Left ventricle myocardium superior (tissue), 1 donor: ENCODE results near the gene PGR. TPM values are rescaled to one million over a fixed set of nuclear protein-coding genes. Genes with fewer than 3 reads are reported as not detected.
A peak's percentile ranks its signal among the peaks of the same experiment; 100 is the strongest.
"Not testable (repeated sequence)": the region's sequence is repeated elsewhere in the genome, so short reads cannot be mapped to it uniquely, and the experiment has no call there.

ENCODE experiments used
- ATAC-seq: fragments of 200-7000 bp; cut with Tn5 transposase; one replicate; pipeline ENCODE4 v1.9.1; 2020; ENCODE audit warnings: mild to moderate bottlenecking, moderate library complexity
- DNase-seq: peaks from one replicate; pipeline ENCODE4 v3.0.0-alpha.2; 2020
- intact Hi-C: fragments of 100-400 bp; cut with micrococcal nuclease; formaldehyde crosslinking; loops from one replicate; pipeline ENCODE4 v1.11.0; 2022
- total RNA-seq: library from RNA; stranded (reverse); fragmentation: NEBNext Ultra II Directional; extraction: Animal tissue kit (Norgen Biotek cat#: 25700); gene quantifications from one replicate; pipeline ENCODE4 v1.2.1, GENCODE V29; 2021
- donor health status: DM: no; HTN: yes; CAD: no; lungs with severe emphysema.

Gene PGR
- total RNA-seq, 1 donor from 2014 or later: 8.2 TPM

GRCh38 chr11:101028644-101029043 lies 101.0 kb downstream of the PGR start:
- DNase-seq (no peak), ATAC-seq (no peak)
- intact Hi-C loops: no loop called here

DNA sequence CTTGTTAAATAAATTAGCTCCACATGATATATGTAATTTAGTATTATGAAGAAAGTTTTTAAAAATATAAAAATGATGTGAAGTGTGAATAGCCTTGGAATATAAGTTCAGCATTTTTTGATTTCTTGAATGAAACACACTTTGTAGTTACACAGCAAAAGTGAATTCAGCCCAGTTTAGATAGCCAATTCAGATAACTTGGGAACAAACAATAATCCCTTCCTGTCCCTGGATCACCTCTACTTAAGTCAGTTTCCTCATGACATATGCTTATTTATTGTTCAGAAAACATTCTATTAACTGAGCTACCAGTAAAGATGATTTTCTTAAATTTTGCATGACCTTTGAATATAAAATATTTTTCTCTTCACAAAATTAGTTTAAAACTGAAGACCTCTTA lies 107.4 kb downstream of the PGR start:
- DNase-seq: no peak
- intact Hi-C loops: no loop called here
- no peak for ATAC-seq

DNA sequence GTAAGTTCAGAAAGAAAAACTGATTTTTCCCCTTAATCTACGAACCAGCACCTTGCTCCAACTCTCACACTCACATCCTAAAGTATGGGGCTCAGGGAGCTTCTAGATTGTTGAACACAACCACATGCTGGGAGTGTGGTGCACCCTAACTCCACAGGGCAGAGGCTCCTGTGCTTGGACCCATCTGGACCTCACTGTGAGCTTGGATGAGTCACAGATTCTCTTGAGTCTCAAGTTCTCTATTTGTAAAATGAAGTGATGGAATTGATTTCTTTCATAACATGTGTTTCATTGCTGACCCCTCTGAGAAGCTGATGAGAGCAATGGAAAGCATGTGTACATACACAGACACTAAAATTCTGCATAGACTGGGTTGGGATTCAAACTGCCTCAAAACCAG lies 109.7 kb downstream of the PGR start:
- intact Hi-C loops: no loop called here
- ATAC-seq: no peak
- DNase-seq: no peak

DNA sequence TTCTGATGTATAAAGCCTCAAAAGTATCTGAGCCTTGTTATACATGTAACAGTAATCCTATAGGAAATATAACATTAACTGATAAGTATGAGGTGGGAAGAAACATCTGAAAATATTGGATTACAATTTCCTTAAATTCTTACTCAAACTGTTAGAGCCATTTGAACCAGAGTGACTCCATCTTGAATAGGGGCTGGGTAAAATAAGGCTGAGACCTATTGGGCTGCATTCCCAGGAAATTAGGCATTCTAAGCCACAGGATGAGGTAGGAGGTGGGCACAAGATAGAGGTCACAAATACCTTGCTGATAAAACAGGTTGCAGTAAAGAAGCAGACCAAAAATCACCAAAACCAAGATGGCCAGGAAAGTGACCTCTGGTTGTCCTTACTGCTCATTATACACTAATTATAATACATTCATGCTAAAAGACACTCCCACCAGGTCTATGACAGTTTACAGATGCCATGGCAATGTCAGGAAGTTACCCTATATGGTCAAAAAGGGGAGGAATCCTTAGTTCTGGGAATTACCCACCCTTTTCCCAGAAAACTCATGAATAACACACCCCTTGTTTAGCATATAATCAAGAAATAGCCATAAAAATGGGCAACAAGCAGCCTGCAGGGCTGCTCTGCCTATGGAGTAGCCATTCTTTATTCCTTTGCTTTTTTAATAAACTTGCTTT lies 114.9 kb downstream of the PGR start:
- intact Hi-C loops: no loop called here
- no peak for ATAC-seq

DNA sequence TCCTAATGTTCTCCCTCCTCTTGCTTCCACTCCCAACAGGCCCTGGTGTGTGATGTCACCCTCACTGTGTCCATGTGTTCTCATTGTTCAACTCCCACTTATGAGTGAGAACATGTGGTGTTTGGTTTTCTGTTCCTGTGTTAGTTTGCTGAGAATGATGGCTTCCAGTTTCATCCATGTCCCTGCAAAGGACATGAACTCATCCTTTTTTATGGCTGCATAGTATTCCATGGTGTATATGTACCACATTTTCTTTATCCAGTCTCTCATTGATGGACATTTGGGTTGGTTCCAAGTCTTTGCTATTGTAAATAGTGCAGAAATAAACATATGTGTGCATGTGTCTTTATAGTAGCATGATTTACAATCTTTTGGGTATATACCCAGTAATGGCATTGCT lies 115.9 kb downstream of the PGR start:
- ATAC-seq, intact Hi-C loops: not testable (repeated sequence)

More for the DNA sequence above, 114.9 kb downstream of the PGR start:
- DNase-seq: no peak

GRCh38 chr11:101011881-101012280 lies 117.7 kb downstream of the PGR start:
- DNase-seq: no peak
- no peak for ATAC-seq
- intact Hi-C loops: no loop called here

More for the DNA sequence above, 115.9 kb downstream of the PGR start:
- not testable (repeated sequence) for DNase-seq

DNA sequence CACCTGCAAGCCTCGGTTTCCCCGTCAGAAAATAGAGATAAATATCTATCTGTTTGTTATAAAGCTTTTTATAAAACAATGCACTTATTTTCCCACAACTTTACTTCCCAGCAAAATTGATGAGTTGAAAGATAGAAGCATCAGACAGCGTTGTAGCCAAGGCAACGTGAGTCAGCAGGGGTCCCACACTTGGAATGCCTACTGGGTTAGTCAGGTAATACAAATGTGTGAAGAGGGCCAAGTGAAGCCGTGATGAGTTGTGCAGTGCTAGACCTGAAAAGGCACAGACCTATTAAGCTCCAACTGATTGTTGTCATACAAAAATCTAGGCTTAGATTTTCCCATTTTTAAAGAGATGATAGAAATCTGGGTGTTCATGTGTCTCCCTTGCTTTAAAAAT lies 118.7 kb downstream of the PGR start:
- intact Hi-C loops: no loop called here
- DNase-seq (no peak), ATAC-seq (no peak)

- intact Hi-C loops: no loop called here
- no peak for DNase-seq
- ATAC-seq: no peak
These were observed 119.9 kb downstream of the PGR start for GRCh38 chr11:101009690-101010055.

DNA sequence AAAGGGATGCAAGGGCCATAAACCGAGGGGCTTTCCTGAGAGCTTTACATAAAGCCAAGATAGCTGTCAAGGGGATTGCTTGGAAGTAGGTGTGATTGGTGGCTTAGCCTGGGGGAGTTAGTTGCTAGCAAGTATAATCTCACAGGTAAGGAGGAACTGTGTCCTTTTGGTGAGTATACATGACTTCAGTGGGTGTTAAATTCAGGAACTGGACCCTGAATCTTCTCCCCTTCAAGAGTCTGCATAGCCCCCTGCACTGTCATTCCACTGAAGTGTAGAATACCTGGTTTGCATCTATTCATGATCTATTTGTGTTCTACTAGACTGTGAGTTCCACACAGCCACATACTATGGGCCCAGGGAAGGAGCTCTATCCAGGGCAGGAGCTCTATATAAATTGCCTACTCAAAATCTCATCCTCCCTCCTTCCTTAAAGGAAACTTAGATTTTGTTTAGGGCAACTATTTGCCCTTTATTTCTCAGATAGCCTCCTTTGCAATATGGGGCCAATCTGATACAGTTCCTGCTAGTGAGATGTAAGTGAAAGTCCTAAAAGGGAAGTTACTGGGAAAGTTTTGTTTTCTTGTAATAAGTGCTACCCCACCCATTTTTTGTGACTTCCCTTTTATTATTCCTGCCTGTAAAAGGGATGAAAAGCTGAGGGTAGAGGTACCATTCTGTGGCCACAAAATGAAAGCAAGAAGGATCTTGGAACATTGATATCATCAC lies 120.5 kb downstream of the PGR start:
- no peak for DNase-seq
- ATAC-seq: no peak
- intact Hi-C loops: no loop called here

DNA sequence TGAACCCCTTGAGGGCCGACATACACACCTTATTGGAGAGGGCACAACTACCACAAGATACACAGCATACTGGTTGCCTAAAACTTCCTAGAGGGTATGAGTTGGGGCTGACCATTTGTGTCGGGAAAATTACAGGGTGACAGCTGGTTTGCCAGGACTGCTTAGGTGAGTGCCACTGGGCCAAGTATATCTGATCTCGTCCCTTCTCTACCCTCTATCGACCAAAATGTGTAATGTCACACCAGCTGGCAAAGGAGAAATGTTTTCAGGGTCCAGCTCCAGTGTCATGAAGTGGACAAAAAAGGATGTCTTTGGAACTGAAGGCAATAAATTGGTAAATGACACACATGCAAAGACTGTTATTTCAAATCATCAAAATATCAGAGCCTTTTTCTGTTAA lies 126.1 kb downstream of the PGR start:
- intact Hi-C loops: no loop called here
- ATAC-seq (no peak), DNase-seq (no peak)

DNA sequence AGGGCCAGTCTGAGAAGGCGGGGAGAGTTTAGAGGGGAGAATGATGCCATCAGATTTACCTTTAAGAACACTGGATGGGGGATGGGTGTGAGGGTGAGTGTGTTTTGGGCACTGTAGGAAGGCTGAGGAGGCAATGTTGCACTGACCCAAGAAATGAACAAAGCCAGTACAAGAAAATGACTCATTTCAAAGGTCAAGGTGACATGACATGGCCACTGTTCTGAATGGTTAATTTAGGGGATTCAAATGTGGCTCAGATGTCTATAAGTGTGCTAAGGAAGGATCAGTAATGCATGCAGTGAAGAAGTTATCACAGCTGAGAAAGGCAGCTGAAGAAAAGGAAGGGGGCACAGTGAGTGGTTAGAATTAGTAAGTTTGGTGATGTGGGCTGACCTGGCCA lies 129.9 kb downstream of the PGR start:
- no peak for DNase-seq
- no peak for ATAC-seq
- intact Hi-C loops: loop anchor here (5.0 to 10.0 kb wide), 2 partner anchors 325 to 438 kb away; no protein-coding TSS in a partner anchor

DNA sequence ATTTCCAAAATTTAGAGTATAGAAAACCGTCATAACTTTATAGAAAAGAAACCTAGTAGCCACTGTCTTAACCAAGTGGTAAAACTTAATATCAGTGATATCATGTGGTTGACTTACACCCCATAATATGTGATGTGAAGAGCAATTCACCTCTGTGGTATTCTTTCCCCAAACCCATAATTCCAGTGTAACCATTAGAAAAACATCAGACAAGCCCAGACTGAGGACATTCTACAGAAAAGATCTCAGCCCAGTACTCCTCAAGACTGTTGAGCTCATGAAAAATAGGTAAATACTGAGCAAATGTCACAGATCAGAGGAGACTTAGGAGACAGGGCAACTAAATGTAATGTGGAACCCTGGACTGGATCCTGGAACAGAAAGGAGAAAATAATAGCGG lies 134.6 kb downstream of the PGR start:
- no peak for DNase-seq
- intact Hi-C loops: loop anchor here (5.0 to 10.0 kb wide), 2 partner anchors 330 to 442 kb away; no protein-coding TSS in a partner anchor
- no peak for ATAC-seq

GRCh38 chr11:100991541-100991940 lies 138.1 kb downstream of the PGR start:
- intact Hi-C loops: loop anchor here (10.0 kb wide), 1 partner anchor 333 kb away; no protein-coding TSS in a partner anchor
- DNase-seq: no peak
- ATAC-seq: no peak

DNA sequence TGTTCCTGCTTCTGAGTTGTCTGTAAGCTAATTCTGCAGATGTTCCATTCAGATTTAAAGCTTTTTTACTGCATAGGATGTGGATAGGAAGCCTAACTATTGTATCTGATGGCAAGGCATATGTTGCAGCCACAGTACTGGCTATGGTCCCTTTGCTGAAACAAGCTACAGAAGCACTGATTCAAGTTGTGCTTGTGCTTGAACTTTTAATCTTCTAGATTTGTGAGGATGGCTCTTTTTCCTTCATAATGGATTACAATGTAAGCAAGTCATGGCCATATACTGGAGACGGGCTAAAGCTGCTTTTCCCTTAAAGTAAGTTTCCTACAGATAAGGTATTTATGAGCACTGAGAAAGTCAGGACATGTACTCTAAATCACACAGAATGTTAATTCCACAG lies 138.7 kb downstream of the PGR start:
- intact Hi-C loops: loop anchor here (10.0 kb wide), 1 partner anchor 334 kb away; no protein-coding TSS in a partner anchor
- no peak for DNase-seq
- ATAC-seq: no peak

- intact Hi-C loops: no loop called here
- no peak for DNase-seq
- no peak for ATAC-seq
These were observed 144.9 kb downstream of the PGR start for GRCh38 chr11:100984668-100985067.

GRCh38 chr11:100981196-100981824 lies 148.3 kb downstream of the PGR start:
- ATAC-seq: no peak
- intact Hi-C loops: no loop called here
- DNase-seq: no peak

GRCh38 chr11:100980156-100980555 lies 149.5 kb downstream of the PGR start:
- DNase-seq: no peak
- intact Hi-C loops: no loop called here
- ATAC-seq: peak; percentile 47
